ENCODE results near the gene WDR82.

Gene WDR82

DNA sequence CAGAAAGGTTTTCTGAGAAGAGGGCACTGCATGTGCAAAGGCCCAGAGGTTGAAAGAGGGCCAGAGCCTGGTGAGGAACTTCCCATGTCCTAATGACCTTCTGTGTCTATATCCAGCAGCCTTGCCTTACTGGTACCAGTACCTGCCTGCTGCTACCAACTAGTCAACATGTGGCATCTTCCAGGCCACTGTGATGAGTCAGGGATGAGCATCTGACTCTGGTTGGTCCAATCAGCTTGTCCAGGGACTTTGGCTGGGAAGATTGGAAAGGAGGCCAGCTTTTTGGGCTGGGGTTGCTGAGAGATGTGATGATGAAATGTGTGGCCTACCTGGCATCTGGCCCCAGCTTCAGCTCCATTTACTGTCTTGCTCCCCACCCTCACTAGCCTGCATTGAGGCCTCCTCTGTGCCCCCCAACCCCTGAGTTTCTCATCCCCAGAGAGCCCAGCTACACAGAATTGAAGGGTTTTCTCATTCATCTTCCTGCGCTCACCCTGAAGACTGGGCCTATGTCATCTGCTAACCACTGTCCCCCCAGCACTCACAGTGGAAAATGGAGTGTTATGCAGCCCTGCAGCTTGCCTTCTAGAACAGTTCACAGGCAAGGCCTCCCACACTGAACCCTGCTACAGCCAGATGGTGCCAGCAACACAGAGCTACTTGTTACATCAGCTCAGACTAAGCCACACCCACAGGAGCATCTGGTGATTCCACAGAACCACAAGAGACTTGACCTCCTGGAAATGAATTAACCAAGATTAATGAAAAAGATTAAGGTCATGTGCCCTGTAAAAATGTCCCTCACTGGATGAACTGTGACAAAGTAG, 38.2 kb downstream of the WDR82 start:
- DNase-seq (ENCODE audit: low read depth in 2 of 3, low spot score in 2 of 3), result no peak

DNA sequence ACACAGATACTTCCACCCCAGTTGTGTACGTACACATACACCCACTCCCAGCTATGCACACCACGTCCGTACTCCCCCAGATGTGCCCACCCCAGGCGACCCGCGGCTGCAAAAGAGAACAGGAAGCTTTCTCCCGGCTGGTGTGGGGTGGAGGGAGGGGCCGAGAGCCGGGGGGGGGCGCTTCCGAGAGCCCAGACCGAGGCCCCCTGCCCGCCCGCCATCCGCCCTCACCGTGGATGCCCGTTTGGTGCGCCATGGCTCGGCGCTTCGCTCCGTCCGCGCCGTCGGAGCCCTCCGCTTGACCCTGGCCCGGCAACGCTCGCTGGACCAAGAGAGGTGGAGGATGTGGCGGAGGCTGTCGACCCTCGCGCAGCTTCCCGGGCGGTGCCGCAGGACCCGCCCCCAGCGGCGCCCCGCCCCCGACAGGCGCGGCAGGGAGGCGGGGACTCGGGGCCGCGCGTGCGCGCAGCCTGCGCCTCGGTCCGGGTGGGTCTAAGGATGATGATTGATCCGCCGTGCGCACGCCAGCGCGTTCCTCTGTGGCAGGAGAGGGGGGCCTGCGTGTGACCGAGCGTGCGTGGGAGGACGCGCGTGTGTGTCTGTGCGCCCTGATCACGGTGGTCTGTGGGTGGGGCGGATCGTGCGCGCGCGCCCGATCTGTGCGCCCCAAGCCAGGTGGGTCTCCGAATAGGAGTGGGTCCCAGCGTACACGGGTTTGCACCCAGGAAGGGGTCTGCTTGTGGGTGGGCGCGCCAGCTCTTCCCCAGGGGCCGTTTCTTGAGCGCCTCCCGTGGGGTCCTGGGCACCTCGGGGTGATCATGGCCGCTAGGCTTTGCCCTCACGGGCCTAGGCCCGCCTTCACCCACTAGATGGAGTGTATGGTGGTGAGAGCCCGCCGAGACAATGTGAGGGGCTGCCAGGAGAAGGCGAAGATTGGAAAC, 39.4 kb downstream of the WDR82 start, which contains the start of gene TWF2:
Gene TWF2 (minus strand): TSS at position 398 of the 941 bp plus-strand sequence. CDS start 142 bp downstream, at position 256.
- peak; percentile 78 to 86 (median 80) for DNase-seq (ENCODE audit: low read depth in 2 of 3, low spot score in 2 of 3)

DNA sequence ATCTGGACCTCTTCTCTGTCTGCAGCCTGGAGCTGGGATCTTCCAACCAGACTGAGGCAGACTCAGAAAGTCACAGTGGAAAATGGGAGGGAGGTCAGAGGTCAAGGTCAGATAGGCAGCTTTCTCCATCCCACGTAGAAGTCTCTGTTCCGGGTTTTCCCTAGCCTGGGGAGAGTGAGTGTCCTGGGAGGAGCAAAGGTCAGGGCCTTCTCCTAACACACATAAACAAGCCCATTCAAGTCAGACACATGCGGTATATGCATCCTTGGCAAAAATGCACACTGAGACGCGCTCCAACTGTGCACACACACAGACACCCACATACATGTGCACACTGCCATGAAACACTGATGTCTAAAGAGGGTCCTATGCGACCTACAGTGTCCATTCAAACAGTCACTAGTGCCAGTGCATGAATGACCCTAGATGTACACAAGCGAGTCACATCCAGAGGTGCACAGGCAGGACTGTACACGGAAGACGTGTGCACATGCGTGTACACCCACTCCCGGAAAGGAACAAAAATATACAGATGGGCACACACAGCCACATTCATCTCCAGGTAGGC, 40.2 kb downstream of the WDR82 start:
- no peak for DNase-seq (ENCODE audit: low read depth in 2 of 3, low spot score in 2 of 3)

DNA sequence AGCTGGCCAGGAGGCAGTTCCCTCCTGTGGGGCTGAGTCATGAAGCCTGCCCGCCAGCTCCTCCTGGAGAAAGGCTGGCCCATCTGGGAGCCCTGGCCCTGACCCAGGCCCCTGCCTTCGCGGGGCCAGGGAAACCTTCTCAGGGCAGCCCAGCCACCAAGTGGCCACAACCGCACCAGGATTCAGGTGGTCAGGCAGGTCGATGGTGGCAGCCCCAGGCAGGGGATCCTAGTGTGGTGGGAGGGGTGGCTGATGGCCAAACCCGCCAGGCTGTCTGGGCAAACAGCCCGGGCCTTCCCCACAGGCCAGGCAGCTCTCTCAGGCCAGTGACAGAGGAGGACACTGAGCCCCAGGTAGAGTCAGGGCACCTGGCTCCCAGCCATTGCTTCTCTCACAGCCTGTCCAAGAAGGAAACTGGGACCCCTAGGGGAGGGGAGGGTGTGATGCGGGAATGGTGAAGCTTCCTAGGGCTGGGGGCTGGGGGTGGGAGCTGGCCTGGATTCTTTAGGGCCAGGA, 40.7 kb downstream of the WDR82 start:
- no peak for DNase-seq (ENCODE audit: low read depth in 2 of 3, low spot score in 2 of 3)

DNA sequence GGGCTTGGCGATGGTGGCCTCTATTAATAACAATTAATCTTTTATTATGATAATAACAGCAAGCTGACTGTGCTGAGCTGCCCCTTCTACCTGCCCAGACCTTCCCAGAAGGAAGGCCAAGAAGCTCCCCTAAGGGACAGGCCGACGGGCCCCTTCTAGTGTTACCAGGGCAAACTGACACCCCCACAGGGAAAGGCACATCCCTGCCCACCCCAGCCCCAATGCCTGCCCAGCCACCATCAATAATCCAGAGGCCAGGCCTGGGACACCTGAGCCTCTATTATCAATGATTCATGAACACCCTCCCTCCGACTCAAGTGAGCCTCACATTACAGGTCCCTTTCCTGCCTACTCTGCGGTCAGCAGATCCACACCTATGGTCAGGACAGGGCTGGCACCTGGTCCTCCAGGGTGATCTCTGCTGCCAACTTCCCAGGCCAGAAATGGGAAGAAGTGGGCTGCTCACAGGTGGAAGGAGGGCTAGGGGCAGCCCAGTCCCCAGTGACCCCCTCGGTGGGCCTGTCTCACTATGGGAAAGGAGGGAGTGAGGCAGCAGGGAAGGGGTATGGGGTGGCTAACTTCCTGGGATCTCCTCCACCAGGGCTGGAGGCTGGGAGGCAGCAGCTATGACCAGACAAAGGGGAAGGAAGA, 41.3 kb downstream of the WDR82 start:
- DNase-seq (ENCODE audit: low read depth in 2 of 3, low spot score in 2 of 3), result no peak

DNA sequence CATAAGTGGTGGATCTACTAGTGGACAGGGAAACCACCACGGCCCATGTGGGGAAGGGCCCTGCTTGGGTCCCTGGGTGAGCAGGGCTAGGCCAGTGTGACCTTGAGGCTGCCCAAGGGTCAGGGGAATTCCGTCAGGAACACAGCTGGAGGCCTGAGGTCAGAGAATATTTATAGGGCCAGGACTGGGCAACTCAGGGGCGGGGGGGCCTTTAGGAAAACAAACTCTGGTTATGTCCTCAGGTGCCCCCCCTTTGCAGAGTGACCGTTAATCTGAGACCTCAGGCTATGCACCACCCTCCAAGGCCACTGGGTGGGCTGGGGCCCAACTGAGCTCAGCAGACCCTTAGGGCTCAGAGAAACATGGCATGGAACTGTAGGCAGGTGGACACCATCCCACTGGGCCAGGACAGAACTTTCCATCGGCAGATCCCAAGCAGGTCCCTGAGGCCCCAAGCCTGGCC, 42.0 kb downstream of the WDR82 start:
- no peak for DNase-seq (ENCODE audit: low read depth in 2 of 3, low spot score in 2 of 3)

DNA sequence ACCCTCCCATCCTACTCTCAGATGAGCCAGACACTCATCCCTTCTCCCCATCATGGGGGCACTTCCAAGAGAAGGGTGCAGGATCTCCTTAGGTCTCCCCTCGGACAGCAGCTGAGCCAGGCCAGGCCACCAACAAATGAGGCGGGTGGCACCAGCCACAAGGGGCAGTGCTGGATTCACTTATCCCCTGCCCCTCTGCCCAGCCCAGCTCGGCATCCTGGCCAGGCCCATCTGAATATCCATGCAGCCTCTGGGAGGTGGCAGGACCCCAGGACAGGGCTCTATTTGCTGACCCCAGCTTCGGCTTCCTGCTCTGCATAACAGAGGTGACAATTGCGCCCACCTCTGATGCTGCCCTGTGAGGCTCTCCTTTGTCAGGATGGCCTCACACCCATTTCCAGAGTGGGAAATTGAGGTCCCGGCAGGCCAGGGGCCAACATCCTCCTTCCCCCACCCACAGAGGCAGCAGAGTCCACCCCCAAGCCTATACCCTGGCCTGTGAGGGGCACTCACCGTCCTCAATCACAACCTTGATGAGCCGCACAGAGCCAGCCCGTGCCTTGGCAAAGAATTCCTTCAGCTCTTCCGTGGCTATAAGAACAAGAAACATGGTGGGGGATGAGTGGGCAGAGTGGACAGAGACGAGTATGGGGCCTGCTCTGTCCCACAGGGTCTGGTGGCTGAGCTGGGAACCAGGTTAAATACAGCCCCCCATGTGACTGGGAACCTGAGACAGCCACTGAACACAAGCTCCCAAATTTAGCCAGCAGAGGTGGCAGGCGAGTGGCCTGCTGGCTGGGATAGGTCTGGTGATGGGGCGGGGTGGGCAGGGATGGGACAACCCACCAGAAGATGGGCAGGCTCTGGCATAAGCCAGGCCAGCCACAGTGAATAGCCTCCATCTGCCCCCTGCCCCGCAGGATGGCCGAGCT, 43.7 kb downstream of the WDR82 start:
- DNase-seq (ENCODE audit: low read depth in 2 of 3, low spot score in 2 of 3), result no peak

DNA sequence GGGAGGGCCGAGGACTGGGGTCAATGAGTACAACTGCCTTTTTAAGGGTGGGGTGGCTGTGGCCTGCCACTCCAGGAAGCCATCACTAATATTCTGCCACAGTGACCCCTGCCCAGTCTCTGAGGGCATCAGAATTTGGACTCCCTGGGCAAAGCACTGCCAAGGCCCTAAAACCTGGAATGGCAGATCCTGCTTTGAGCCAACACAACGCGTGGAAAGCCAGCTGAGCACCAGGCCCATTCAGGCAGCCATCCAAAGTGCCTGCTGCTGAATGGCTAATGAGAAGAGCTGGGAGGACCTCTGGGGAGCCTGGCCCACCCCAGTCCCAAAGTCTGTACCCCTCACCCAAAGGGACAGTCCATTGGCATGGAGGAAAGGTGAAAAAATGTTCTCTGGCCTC, 44.5 kb downstream of the WDR82 start:
- DNase-seq (ENCODE audit: low read depth in 2 of 3, low spot score in 2 of 3), result no peak

DNA sequence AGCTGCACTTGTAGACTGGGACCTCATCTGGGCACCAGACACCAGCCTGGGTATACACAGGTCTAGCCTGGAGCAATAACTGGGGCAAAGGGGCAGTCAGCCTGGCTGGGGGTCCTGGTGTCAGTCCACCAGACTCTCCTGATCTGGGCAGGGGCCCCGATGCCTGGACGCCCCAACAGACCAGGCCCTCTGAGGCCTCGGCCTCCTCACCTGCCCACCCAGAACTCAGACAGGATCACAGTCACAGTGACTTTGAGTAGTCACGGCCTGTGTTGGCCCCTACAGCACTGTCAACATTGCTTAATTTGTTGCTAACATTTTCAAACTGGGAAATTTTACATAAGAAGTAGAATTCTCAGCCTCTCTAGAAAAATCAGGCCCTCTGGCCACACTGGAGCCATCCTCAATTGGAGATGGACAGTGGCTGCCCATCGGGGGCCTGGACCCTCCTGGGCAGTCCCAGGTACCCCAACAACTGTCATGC, 45.3 kb downstream of the WDR82 start:
- DNase-seq (ENCODE audit: low read depth in 2 of 3, low spot score in 2 of 3), result no peak

DNA sequence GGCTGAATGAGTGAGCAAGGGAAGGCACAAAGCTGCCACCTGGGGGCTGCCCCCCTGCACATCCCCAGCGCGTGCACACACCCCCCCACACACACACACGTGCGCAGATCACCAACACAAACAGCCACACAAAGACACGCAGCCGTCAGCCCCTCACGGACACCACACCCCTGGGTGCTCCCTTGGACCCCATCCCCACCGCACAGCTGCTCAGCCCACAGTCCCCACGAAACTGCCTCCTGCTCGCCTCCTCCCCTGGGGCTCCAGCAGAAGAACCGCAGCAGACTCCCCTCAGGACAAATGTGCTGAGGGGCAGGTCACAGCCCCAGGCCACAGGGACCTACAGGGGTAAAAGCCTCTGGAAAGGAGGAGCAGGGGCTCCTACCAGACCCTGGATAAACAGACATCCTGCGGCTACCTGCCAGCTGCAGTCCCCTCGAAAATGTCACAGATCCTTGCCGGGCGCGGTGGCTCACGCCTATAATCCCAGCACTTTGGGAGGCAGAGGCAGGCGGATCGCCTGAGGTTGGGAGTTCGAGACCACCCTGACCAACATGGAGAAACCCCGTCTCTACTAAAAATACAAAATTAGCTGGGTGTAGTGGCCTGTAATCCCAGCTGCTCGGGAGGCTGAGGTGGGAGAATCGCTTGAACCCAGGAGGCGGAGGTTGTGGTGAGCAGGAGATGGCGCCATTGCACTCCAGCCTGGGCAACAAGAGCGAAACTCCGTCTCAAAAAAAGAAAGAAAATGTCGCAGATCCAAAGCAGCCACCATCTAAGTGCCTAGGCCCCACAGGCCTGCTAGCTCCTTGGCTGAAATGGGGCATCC, 46.0 kb downstream of the WDR82 start:
- no peak for DNase-seq (ENCODE audit: low read depth in 2 of 3, low spot score in 2 of 3)

DNA sequence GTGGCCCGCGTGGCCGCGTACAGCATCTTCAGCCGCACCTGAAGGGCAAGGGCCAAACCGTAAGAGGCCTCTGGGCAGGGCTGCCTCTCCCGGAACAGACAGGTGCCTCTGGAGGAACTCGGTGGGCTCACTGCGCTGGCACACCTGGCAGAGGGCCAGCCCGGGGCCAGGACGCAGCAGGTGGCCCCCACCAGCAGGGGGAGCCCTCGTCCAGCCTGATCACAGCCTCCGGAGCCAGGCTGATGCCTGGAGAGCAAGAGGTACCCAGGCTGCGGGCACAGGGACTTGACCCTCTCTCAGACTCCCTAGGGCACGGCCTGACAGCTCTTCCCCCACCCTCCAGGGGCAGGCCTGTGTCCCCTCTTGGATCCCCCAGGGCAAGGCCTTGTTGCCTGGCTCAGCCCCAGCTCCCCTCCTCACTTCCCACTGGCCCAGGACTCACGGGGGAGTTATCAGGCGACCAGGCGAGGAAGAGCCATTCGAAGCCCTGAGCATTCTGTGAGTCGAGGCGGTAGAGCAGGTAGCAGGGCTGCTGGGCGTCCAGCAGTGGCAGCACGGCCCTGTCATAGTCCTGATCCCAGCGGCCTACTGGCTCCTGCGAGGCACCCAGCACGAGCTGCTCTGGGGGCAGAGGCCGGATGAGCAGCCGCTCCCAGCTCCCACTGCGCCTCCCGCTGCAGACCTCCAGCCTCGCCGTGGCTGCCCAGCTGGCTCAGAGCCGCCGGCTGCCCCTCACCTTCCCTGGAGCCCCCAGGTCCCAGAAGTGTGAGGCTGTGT, 46.8 kb downstream of the WDR82 start:
- peak; percentile 71 to 96 (median 95) for DNase-seq (ENCODE audit: low read depth in 2 of 3, low spot score in 2 of 3)

DNA sequence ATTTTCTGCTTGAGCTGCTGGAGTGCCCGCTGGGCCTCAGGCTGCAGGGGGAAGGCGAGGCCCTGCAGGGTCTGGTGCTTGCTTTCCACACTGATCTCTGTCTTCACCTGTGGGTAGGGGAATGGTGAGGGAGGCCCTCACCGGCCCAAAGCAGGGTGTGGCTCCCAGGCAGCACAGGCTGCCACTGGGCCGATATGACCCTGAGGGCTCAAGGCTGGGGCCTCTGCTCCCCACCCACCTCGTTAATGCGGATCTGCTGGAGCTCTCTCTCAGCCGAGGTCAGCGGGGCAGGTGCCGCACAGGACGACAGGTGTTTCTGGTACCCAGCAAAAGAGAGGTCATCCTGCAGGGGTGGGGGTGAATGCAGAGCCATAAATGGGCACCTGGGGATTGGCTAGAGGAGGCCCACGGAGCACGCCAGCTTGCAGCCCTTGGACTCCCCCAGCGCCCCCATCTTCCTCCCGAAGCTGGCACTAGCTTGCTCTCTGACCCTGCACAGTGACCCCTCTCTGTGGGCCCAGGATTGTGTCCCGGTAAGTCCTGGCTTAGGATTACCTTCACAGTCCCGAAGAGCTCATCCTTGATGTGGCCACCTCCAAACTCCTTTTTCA, 47.5 kb downstream of the WDR82 start:
- no peak for DNase-seq (ENCODE audit: low read depth in 2 of 3, low spot score in 2 of 3)

DNA sequence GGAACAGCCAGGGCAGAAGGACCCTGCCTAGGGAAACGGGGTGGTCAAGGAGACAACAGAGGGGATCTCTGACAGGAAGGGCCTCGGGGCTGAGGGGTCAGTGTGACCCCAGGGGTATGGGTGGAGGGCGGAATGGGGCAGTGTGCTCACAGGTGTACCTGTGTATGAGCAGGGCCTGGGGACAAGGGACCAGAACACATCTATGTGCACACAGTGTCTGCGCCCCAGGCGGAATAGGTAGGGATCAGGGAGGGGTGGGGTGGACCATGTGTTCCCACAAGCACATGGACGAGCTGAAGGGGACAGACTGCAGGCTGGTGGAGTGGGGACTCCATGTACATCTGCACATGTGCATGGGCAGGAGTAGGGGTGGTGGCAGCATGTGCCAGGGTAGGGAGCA, 48.0 kb downstream of the WDR82 start:
- no peak for DNase-seq (ENCODE audit: low read depth in 2 of 3, low spot score in 2 of 3)

DNA sequence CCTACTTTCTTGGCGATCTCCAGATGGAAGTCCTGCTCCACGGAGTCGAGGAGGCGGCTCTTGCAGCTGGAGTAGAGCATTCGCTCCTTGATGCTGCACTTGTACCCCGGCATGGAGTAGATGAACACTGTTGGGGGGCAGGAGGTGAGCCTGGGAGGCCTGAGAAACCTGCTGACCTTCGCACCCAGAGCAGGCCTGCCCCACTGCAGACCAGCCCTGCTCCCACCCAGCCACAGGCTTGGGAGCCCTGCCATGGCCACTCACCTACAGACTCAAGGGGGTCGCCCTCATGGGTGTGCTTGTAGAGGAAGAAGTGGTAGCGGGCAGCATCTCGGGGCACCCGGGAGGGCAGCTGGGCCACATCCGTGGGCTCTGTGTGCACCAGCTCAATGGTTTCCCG, 48.8 kb downstream of the WDR82 start:
- DNase-seq (ENCODE audit: low read depth in 2 of 3, low spot score in 2 of 3), result no peak

DNA sequence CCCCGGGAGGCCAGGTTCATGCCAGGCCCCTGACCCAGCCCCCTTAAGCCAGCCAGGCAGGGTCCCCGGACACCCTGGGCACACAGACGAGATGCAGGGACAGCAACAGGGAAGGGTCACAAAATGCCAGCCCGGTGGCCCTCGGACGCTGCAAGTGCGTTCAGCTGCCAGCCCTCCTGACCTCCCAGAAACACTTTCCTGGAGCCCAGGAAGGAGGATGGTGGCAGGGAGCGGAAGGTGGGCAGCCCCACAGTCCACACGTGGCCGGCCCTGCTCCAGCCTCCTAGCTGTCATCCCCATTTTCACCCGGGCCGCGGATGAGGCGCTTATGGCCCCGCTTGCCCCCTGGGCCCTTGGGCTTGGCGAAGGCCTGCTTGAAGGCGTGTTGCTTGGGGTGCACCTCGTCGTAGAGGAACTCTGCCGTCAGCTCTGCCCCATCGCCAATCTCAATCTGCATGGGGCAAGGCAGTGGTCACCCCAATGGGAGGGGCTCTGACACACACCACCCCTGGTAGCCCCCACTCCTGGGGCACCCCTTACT, 49.6 kb downstream of the WDR82 start:
- no peak for DNase-seq (ENCODE audit: low read depth in 2 of 3, low spot score in 2 of 3)

DNA sequence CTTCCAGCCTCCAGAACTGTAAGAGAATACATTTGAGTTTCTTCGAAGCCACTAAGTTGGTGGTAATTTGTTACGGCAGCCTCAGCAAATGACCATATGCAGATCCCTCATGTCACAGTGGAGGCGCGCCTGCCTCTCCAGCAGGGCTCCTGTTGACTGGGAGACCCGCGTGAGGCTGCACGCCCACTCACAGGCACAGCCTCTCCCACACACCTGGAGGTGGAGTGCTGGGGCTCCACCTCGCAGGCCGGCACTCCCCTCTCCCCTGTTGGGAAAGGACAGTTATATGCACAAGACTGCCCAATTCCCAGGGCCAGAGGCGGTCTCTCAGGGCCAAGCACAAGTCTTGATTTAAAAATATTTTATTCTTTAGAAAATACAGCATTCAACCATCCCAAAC, 50.2 kb downstream of the WDR82 start:
- no peak for DNase-seq (ENCODE audit: low read depth in 2 of 3, low spot score in 2 of 3)

DNA sequence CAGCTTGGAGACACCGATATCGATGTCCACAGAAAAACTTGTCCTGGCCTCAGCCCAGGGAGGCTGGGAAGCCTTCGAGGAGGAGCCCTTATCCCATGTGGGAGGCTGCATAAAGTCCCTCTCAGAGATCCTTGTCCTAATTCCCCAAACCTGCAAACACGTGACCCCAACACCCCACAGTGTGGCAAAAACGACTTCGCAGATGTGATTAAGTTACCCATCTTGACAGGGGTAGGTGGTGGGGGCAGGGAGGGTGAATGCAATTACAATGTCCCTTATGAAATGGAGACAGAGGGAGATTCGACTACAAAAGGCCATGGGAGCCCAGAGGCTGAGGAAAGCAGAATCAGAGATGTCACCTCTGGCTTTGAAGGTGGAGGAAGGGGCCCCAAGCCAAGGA, 50.7 kb downstream of the WDR82 start:
- no peak for DNase-seq (ENCODE audit: low read depth in 2 of 3, low spot score in 2 of 3)
